ENCODE results near the gene MAPKAP1.

- TF ChIP-seq POLR2A (IDR thresholded peaks at IDR 0.05) = no peak
- TF ChIP-seq CTCF (IDR thresholded peaks at IDR 0.05) = no peak
Measured at GRCh38 chr9:125549039-125549438, 158.0 kb downstream of the MAPKAP1 start.
